ENCODE data around the gene CSPG5. TPM values are rescaled to one million over a fixed set of nuclear protein-coding genes. Genes with fewer than 3 reads are reported as not detected.

Gene CSPG5, protein sequence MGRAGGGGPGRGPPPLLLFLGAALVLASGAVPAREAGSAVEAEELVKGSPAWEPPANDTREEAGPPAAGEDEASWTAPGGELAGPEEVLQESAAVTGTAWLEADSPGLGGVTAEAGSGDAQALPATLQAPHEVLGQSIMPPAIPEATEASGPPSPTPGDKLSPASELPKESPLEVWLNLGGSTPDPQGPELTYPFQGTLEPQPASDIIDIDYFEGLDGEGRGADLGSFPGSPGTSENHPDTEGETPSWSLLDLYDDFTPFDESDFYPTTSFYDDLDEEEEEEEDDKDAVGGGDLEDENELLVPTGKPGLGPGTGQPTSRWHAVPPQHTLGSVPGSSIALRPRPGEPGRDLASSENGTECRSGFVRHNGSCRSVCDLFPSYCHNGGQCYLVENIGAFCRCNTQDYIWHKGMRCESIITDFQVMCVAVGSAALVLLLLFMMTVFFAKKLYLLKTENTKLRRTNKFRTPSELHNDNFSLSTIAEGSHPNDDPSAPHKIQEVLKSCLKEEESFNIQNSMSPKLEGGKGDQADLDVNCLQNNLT
- 0.40 and 1.2 TPM in 2 replicates for total RNA-seq

DNA sequence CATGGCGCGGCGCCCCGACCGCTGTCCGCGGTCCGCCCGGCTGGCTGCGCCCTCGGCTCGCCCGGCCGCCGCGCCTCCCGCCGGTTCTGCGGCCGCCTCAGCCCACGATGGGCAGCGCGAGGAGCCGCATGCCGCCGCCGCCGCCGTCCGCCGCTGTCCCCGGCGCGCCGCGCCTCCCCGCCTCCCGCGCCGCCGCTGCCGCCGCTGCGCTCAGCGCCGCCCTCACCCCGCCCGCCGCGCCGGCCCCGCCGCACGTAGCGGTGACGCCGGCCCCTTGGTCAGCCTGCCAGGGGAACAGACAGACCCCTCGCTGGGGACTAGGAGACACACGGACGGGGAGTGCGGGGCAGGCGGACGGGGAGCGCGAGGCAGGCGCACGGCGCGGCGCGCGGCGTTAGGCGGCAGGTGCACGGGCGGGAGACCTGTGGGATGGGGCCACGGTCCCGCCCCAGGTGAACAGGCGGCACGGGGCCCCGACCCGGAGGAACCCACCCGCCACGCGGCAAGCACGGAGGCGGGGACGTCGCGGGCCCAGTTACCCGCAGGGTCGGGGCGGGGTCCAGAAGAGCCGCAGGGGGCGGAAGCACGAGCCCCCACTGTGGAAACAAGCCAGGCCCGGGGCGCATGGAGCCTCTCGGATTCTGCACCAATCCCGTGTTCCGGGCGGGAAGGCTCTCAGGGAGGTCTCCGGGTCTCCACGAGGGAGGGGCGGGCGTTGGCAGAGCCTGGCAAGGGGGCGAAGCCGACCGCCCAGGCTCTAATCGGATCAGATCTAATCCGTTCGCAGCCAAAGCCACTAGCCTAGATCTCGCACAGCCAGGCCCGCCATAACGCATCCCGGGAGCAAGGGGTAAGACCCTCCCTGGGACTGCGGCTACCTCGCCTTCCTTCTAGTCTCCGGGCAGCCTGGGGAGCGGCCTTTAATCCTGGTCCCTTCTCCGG, at the start of gene CSPG5:
TSS of gene CSPG5 (minus strand) at position 175 of the 942 bp plus-strand sequence. CDS start at position 3, 172 bp downstream.
- DNase-seq (ENCODE audit: low read depth): no peak

DNA sequence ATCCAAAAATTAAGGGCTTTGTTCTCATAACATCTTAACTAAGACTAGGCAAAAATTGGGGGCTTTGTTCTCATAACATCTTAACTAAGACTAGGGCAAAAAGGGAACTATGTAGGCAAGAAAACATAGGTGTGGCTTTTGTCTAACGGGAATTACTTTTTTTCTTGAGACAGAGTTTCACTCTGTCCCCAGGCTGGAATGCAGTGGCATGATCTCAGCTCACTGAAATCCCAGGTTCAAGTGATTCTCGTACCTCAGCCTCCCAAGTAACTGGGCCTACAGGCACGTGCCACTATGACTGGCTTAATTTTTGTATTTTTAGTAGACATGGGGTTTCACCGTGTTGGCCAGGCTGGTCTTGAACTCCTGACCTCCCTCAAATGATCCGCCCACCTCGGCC, 49.8 kb upstream of the CSPG5 start:
- DNase-seq (ENCODE audit: low read depth): no peak

DNA sequence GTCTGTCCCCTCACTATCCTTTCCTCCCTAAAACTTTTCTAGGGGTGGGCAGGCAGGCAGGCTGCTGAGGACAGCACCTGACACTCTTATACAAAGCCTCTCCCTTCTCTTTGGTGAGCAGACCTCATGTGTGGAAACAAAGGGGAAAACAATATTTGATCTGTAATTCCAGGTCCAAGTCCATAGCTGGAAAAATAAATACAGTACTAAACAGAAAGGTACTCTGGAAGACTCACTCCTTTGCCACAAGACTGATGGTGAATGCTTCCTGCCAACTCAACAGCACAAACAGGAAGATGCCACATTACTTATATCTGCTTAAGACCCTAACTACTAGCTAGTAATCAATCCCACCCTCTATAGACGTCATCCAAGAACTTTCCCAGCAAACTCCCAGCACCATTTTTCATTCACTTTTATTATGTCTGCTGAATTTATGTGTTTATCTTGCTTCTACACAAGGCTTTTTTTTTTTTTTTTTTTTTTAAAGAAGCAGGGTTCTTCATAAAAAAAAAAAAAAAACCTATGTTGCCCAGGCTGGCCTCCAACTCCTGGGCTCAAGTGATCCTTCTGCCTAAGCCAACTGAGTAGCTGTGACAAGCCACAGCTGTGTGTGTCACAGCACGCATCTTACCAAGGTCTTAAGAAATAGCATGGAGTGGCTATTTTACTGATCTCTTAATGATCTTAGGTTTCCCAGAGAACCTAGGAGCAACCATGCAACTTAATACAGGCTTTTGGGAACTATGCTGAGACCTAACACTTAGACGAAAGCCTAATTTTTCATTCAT, 44.2 kb upstream of the CSPG5 start:
- no peak for DNase-seq (ENCODE audit: low read depth)

- peak; percentile 49 for DNase-seq (ENCODE audit: low read depth)
Measured at GRCh38 chr3:47617086-47618010, 38.7 kb upstream of the CSPG5 start.

GRCh38 chr3:47614788-47615187, 36.1 kb upstream of the CSPG5 start:
- DNase-seq (ENCODE audit: low read depth): no peak

- no peak for DNase-seq (ENCODE audit: low read depth)
Measured at GRCh38 chr3:47613722-47614121, 35.1 kb upstream of the CSPG5 start.

GRCh38 chr3:47612879-47613278, 34.2 kb upstream of the CSPG5 start:
- no peak for DNase-seq (ENCODE audit: low read depth)

- DNase-seq (ENCODE audit: low read depth): peak; percentile 50
Measured at GRCh38 chr3:47612178-47612577, 33.5 kb upstream of the CSPG5 start.

GRCh38 chr3:47611576-47611975, 32.9 kb upstream of the CSPG5 start:
- no peak for DNase-seq (ENCODE audit: low read depth)

GRCh38 chr3:47610583-47610982, 31.9 kb upstream of the CSPG5 start:
- no peak for DNase-seq (ENCODE audit: low read depth)

DNA sequence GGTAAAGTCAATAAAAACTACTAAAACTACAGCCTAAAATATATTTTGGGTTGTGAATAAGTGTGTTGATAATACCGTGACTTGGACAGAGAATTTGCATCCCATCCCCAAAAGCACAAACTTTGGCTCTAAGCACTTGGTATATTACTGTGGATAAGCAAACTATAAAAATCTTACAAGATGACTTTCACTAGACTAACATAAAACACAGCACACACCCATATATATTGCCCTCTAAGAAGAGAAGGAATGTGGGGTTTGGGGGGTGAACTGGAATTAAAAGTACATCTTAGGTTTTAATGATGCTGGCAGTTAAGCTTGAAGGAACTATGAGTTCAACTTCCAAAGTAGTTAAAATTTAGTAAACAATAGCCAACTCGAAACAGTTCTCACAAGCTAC, 28.7 kb upstream of the CSPG5 start:
- DNase-seq (ENCODE audit: low read depth): no peak

- DNase-seq (ENCODE audit: low read depth): no peak
Measured at GRCh38 chr3:47606165-47606564, 27.5 kb upstream of the CSPG5 start.

DNA sequence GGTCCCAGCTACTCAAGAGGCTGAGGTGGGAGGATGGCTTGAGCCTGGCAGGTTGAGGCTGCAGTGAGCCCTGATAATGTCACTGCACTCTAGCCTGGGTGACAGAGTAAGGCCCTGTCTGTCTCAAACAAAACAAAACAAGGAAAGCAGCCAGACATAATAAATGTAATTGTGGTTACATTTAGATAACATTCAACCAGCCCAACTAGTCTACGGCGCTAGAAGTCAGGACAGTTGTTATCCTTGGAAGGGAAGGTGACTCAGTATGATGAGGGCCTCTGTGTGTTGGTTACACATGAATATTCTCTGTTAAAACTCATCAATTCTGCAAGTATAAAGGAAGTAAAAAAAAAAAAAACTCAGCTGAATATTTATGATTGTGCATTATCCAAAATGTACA, 27.0 kb upstream of the CSPG5 start:
- peak; percentile 54 for DNase-seq (ENCODE audit: low read depth)

DNA sequence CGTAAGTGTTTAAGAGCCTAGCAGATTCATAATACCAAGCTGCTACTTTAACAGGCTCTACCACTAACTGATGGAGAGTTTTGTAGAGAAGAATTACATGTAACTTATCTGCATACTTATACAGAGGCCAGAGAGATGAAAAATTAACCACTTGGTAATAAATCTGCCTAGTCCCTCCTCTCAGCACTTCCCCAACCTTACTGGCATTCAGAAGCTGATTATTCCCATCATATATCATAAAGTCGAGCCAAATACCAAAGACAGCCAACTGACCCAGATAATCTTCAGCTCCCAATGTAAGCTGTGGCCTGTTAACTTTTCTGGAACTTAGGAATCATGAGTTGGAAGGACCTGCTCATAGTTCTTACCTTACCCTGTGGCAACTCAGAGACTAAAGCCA, 25.5 kb upstream of the CSPG5 start:
- DNase-seq (ENCODE audit: low read depth): no peak

DNA sequence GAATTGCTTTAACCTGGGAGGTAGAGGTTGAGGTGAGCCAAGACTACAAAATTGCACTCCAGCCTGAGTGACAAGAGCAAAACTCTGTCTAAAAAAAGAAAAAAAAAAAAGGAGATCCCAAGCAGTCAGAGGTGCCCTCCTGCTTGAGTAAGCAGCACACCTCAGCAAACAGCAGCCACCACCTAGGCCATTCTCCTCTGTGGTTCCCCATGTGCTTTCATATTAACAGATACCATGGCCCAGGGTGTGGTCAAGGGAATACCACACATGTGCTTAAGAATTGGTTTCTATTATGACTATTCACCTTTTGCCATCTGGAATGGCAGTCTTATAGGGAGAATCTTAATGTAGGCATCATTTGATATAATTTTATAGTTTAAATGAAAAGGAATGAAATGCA, 24.7 kb upstream of the CSPG5 start:
- DNase-seq (ENCODE audit: low read depth): no peak

GRCh38 chr3:47601281-47601680, 22.6 kb upstream of the CSPG5 start:
- no peak for DNase-seq (ENCODE audit: low read depth)

GRCh38 chr3:47594792-47595191, 16.1 kb upstream of the CSPG5 start:
- DNase-seq (ENCODE audit: low read depth): no peak

GRCh38 chr3:47592066-47592795, 13.6 kb upstream of the CSPG5 start:
- no peak for DNase-seq (ENCODE audit: low read depth)

GRCh38 chr3:47590216-47590615, 11.6 kb upstream of the CSPG5 start:
- DNase-seq (ENCODE audit: low read depth): no peak

DNA sequence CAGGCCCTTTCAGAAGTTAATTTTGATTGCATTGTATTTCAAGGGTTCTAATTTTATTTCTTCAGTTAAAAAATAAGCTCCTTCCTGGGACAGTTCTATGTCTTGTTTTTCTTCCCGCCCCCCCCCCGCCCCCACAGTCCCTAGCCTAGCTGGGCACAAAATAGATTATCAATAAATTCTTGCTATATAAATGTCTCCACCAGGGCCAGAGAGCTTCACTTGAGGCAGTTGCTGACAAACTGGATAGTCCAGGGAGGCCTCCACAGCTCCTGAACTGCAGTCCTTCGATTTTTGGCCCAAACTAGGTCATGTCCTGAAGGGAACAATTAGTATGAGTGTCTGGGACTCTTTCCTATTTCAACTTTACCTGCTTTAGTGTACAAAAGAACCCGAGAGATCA, 9.9 kb upstream of the CSPG5 start:
- no peak for DNase-seq (ENCODE audit: low read depth)
